Activated T-cell treated with anti-CD3 and anti-CD28 coated beads for 24 hours (primary cell): Measurements from ENCODE around the gene C1orf141.
"Not testable (repeated sequence)": the region's sequence is repeated elsewhere in the genome, so short reads cannot be mapped to it uniquely, and the experiment has no call there.

ENCODE experiments used
- DNase-seq: peaks from one replicate; pipeline ENCODE4 v3.0.0-alpha.2; 2020; ENCODE audit warnings: low read depth

The C1orf141 gene

GRCh38 chr1:67142931-67143330, 8.2 kb upstream of the C1orf141 start:
- no peak for DNase-seq

- DNase-seq: not testable (repeated sequence)
These were observed 7.1 kb upstream of the C1orf141 start for GRCh38 chr1:67141832-67142231.

GRCh38 chr1:67140460-67140859, 5.7 kb upstream of the C1orf141 start:
- DNase-seq: no peak

- no peak for DNase-seq
These were observed 4.2 kb upstream of the C1orf141 start for GRCh38 chr1:67138813-67139499.

- DNase-seq: no peak
These were observed 2.6 kb upstream of the C1orf141 start for GRCh38 chr1:67137307-67137753.

- no peak for DNase-seq
These were observed 584 bp upstream of the C1orf141 start for GRCh38 chr1:67135354-67135753.

GRCh38 chr1:67133177-67133576, 1.6 kb downstream of the C1orf141 start:
- no peak for DNase-seq

- DNase-seq: no peak
These were observed 4.1 kb downstream of the C1orf141 start for GRCh38 chr1:67130673-67131072.

GRCh38 chr1:67126974-67127373, 7.8 kb downstream of the C1orf141 start:
- DNase-seq: no peak

- DNase-seq: no peak
These were observed 8.5 kb downstream of the C1orf141 start for GRCh38 chr1:67126111-67126746.

- no peak for DNase-seq
These were observed 10.3 kb downstream of the C1orf141 start for GRCh38 chr1:67124455-67124854.

- DNase-seq: no peak
These were observed 13.7 kb downstream of the C1orf141 start for GRCh38 chr1:67120855-67121619.

- no peak for DNase-seq
These were observed 16.1 kb downstream of the C1orf141 start for GRCh38 chr1:67118646-67119045.

- DNase-seq: no peak
These were observed 16.6 kb downstream of the C1orf141 start for GRCh38 chr1:67118191-67118590.

- DNase-seq: no peak
These were observed 20.6 kb downstream of the C1orf141 start for GRCh38 chr1:67114162-67114561.

GRCh38 chr1:67110352-67110751, 24.4 kb downstream of the C1orf141 start:
- DNase-seq: no peak

GRCh38 chr1:67105508-67105907, 29.3 kb downstream of the C1orf141 start:
- DNase-seq: no peak

GRCh38 chr1:67103548-67103947, 31.2 kb downstream of the C1orf141 start:
- no peak for DNase-seq

GRCh38 chr1:67100833-67101232, 33.9 kb downstream of the C1orf141 start:
- no peak for DNase-seq

- no peak for DNase-seq
These were observed 37.5 kb downstream of the C1orf141 start for GRCh38 chr1:67097305-67097704.

- DNase-seq: no peak
These were observed 40.6 kb downstream of the C1orf141 start for GRCh38 chr1:67094191-67094590.

GRCh38 chr1:67089685-67090208, 45.0 kb downstream of the C1orf141 start:
- no peak for DNase-seq

GRCh38 chr1:67088440-67088839, 46.3 kb downstream of the C1orf141 start:
- DNase-seq: no peak
